Right lung (tissue), 5 donors: ENCODE measurements around the gene ZPBP. TPM values are rescaled to one million over a fixed set of nuclear protein-coding genes. Genes with fewer than 3 reads are reported as not detected.
"Not testable (repeated sequence)": the region's sequence is repeated elsewhere in the genome, so short reads cannot be mapped to it uniquely, and the experiment has no call there.

ENCODE experiments used
- DNase-seq, 2 donors: peaks; one replicate each; pipeline ENCODE4 v3.0.0-alpha.2; 2013
- polyA plus RNA-seq, 5 donors: library from polyadenylated mRNA; unstranded; fragments of 120-200 nt; gene quantifications; one replicate each; pipeline versions ENCODE4 v1.2.1 to v1.2.3, GENCODE V29; 2013; ENCODE audit warnings: inconsistent platforms in 1 of 5, low replicate concordance in 1 of 5; ENCODE audit not compliant: insufficient read length in 5 of 5, insufficient read depth in 1 of 5

ZPBP gene
- polyA plus RNA-seq, 5 donors = 0.15 to 0.44 (median 0.29) TPM; not detected in 1

- DNase-seq = no peak
Observed at GRCh38 chr7:50047716-50048115, 45.3 kb downstream of the ZPBP start.

- DNase-seq = not testable (repeated sequence)
Observed at GRCh38 chr7:50041165-50041564, 51.9 kb downstream of the ZPBP start.

GRCh38 chr7:50037086-50037485 lies 56.0 kb downstream of the ZPBP start:
- no peak for DNase-seq

- DNase-seq = no peak
Observed at GRCh38 chr7:50022991-50023390, 70.1 kb downstream of the ZPBP start.

- DNase-seq = no peak
Observed at GRCh38 chr7:50022451-50022850, 70.6 kb downstream of the ZPBP start.

- no peak for DNase-seq
Observed at GRCh38 chr7:49995681-49996080, 97.4 kb downstream of the ZPBP start.

- DNase-seq = no peak
Observed at GRCh38 chr7:49986191-49986590, 106.9 kb downstream of the ZPBP start.

- DNase-seq = no peak
Observed at GRCh38 chr7:49980465-49980864, 112.6 kb downstream of the ZPBP start.

GRCh38 chr7:49976238-49976637 lies 116.8 kb downstream of the ZPBP start:
- no peak for DNase-seq

- no peak for DNase-seq
Observed at GRCh38 chr7:49974035-49974434, 119.0 kb downstream of the ZPBP start.

- no peak for DNase-seq
Observed at GRCh38 chr7:49937608-49938007, 155.4 kb downstream of the ZPBP start.

- no peak for DNase-seq
Observed at GRCh38 chr7:49931627-49932026, 161.4 kb downstream of the ZPBP start.

GRCh38 chr7:49928787-49929186 lies 164.3 kb downstream of the ZPBP start:
- no peak for DNase-seq

- no peak for DNase-seq
Observed at GRCh38 chr7:49927631-49928030, 165.4 kb downstream of the ZPBP start.

GRCh38 chr7:49926720-49927119 lies 166.3 kb downstream of the ZPBP start:
- no peak for DNase-seq

- no peak for DNase-seq
Observed at GRCh38 chr7:49911909-49912308, 181.1 kb downstream of the ZPBP start.

- DNase-seq = no peak
Observed at GRCh38 chr7:49894543-49894942, 198.5 kb downstream of the ZPBP start.

GRCh38 chr7:49893131-49893530 lies 199.9 kb downstream of the ZPBP start:
- DNase-seq = no peak

GRCh38 chr7:49892481-49892880 lies 200.6 kb downstream of the ZPBP start:
- DNase-seq = no peak

Other genes with a start within 250 kb of the ZPBP start
- gene IKZF1, start 211.5 kb upstream of the ZPBP start, polyA plus RNA-seq = 1 to 10 TPM; 2.0 to 2.7 (median 2.5) TPM